Activated T-cell treated with anti-CD3 and anti-CD28 coated beads for 24 hours (primary cell): ENCODE data around the gene PTAFR.

Experiments
- DNase-seq: peaks from one replicate; pipeline ENCODE4 v3.0.0-alpha.2; 2020; ENCODE audit warnings: low read depth

The PTAFR gene

DNA sequence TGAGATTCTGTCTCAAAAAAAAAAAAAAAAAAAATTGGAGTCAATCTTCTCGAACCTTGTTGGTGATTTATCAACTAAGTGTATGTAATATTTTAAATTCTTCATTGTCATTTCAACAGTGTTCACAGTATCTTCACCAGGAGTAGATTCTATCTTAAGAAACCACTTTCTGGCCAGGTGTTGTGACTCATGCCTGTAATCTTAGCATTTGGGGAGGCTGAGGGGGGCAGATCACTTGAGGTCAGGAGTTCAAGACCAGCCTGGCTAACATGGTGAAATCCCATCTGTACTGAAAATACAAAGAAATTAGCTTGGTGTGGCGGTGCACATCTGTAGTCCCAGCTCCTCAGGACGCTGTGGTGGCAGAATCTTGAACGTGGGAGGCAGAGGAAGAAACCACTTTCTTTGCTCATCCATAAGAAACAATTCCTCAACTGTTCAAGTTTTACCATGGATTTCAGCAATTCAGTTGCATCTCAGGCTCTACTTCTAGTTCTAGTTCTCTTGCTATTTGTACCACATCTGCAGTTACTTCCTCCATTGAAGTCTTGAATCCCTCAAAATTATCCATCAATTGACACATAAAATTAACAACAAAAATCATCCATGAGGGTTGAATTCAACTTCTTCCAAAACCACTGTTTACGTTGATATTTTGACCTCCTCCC lies 57.7 kb downstream of the PTAFR start:
- no peak for DNase-seq

DNA sequence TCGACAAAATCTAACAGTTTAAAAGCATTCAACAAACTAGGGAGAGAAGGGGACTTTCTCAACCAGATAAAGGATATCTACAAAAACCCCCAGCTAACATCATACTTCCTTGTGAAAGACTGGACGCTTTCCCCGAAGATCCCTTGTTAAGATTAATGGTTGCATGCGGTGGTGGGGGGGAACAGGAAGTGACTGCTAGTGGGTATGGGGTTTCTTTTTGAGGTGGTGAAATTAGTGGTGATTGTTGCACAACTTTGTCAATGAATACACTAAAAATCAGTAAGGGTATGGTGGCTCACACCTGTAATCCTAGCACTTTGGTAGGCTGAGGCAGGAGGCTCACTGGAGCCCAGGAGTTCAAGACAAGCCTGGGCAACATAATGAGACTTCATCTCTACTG lies 61.2 kb downstream of the PTAFR start:
- DNase-seq, result peak; percentile 20

DNA sequence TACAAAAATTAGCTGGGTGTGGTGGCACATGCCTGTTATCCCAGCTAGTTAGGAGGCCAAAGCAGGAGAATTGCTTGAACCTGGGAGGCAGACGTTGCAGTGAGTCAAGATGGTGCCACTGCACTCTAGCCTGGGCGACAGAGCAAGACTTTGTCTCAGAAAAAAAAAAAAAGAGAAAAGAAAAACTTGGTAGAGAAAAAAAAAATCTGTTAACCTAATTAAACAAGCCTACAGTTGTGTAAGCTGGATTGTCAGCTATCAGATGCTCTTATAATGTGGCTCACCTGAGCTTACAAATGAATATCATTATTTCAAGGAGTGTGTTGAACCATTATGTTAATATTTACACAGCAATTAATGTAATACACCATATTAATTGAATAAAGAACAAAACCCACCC lies 61.6 kb downstream of the PTAFR start:
- no peak for DNase-seq

DNA sequence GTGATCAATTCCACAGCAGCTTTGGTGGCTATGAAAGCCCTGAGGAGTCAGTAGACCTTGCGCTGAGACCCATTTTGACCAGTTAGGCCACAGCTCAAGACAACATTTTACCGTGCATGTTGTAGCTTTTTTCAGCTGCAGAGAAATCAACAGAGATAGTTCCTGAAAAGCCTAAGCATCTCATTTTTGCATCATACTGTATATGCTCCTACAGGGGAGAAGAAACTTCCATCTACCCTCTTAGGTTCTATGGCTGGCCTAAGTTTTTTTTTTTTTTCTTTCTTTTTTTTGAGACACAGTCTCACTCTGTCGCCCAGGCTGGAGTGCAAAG lies 63.3 kb downstream of the PTAFR start:
- no peak for DNase-seq

DNA sequence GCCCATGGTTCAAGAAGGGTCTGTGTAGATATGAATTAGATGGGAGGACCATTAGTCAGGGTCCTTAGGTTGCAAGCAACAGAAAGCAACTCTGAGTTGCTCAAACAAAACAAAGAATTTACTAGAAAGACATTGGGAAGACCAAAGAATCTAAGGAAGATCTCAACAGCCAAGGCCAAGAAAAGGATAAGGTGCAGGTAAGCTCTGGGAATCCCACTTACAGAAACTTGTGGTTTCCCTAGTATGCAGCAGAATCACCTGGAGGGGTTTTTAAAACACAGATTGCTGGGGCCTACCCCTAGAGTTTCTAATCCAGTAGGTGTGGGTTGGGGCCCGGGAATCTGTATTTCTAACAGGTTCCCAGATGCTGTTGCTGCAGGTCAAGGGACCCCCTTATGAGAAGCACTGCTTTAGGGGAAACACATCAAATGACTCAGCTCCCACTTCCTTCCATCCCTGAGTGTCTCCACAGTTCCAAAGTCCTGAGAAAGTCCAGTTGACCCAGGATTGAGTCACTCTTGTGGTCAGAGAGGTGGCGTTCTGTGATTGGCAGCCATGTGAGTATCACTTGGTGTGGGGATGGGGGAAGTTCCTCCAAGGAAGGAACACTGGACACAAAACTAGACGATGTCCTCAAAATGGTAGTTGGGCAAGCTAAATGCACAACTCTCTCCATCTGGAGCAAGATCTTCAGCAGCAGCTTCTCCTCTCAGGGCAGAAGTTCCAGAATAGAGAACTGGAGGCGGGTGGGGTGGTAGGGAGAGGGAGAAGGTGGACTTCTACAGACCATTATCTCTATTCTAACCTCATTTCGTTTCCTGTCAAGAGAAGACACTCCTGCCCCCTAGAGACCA lies 63.9 kb downstream of the PTAFR start:
- DNase-seq, result no peak

- DNase-seq, result no peak
These were observed 65.3 kb downstream of the PTAFR start for GRCh38 chr1:28111157-28111556.

GRCh38 chr1:28110555-28110954 lies 65.9 kb downstream of the PTAFR start:
- no peak for DNase-seq

DNA sequence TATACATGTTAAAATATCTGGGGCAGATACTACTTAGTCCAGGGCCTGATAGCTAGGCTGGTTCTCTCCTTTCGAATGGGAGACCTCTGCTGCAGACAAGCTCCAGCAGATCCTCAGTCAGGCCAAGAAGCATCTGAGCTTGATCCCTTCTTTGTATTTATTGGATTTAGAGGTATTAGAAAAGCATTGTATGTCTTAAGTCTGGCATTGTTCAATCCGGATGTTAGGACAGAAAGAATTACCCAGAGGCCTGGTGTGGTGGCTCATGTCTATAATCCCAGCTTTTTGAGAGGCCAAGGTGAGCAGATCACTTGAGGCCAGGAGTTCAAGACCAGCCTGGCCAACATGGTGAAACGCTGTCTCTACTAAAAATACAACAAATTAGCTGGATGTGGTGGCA lies 66.9 kb downstream of the PTAFR start:
- DNase-seq, result no peak

GRCh38 chr1:28108001-28108400 lies 68.5 kb downstream of the PTAFR start:
- no peak for DNase-seq

- no peak for DNase-seq
These were observed 71.5 kb downstream of the PTAFR start for GRCh38 chr1:28104866-28105467.

GRCh38 chr1:28102189-28102588 lies 74.3 kb downstream of the PTAFR start:
- no peak for DNase-seq

- no peak for DNase-seq
These were observed 77.3 kb downstream of the PTAFR start for GRCh38 chr1:28099050-28099769.
